CD4-positive, alpha-beta T cell treated with Interleukin-21 for 1 hour (primary cell): Measurements from ENCODE around the gene TNFSF13.
"Not testable (repeated sequence)": the region's sequence is repeated elsewhere in the genome, so short reads cannot be mapped to it uniquely, and the experiment has no call there.

Experiments used
- DNase-seq: peaks from one replicate; pipeline ENCODE4 v3.0.0-alpha.2; 2020

TNFSF13 gene

GRCh38 chr17:7593296-7593695 is 34.7 kb downstream of the TNFSF13 start:
- no peak for DNase-seq

- DNase-seq, result not testable (repeated sequence)
Observed at GRCh38 chr17:7597561-7597960, 39.0 kb downstream of the TNFSF13 start.

- DNase-seq, result no peak
Observed at GRCh38 chr17:7606280-7606679, 47.7 kb downstream of the TNFSF13 start.

- no peak for DNase-seq
Observed at GRCh38 chr17:7610641-7611040, 52.1 kb downstream of the TNFSF13 start.
